Esophagus squamous epithelium (tissue), 4 donors: Measurements from ENCODE around the gene LOXL1.

ENCODE experiments used
- CTCF ChIP-seq, 6 experiments: fragments of 450-650 bp in 4 of 6; fragments of 200-600 bp in 2 of 6; sonication (generic) in 2 of 6; IDR thresholded peaks; one replicate each; pipeline ENCODE4 v1.5.1; 2016 to 2019; ENCODE audit warnings: antibody characterized with exemption in 6 of 6, mild to moderate bottlenecking in 4 of 6, moderate library complexity in 4 of 6
- POLR2A ChIP-seq, 4 donors: fragments of 450-650 bp; IDR thresholded peaks; one replicate each; pipeline ENCODE4 v1.6.1; 2017; ENCODE audit warnings: antibody characterized with exemption in 4 of 4, mild to moderate bottlenecking in 4 of 4, moderate library complexity in 3 of 4

- TF ChIP-seq CTCF (IDR thresholded peaks at IDR 0.05): no peak
- TF ChIP-seq POLR2A (IDR thresholded peaks at IDR 0.05): no peak
These were observed 10.5 kb downstream of the LOXL1 start for GRCh38 chr15:73936588-73937290.
